ENCODE data around the gene FXR2. TPM values are rescaled to one million over a fixed set of nuclear protein-coding genes. Genes with fewer than 3 reads are reported as not detected.

Gene FXR2
- total RNA-seq, 1 experiment from 2014 or later, result 61.5 TPM

DNA sequence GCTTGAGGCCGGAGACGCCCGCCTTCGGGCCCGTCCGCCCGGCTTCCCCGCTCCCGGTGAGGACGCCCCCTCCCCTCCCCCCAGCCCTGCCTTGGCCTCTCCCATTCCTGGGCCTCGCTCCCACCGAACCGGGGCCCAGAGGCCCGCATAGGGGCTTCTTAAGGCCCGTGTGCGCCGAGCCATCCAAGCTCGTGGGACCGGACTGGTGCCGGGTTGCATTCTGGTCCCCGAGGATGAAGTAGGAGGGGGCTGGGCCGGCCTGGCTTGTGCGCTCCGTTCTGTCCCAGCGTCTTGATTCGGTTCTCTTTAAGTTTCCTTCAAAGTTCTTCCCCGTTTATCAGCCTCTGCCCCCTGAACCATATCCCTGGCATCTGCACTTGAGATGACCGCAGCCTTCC is 52.5 kb downstream of the FXR2 start:
- Histone ChIP-seq H2AFZ (peak overlapping the region; percentile 68; the same call in 1 of the 2 replicates), H3K4me3 (peak overlapping the region; percentile 92), H3K27ac (peak overlapping the region; percentile 60; the same call in 1 of the 2 replicates), H4K20me1 (ENCODE audit: insufficient read depth) (no peaks in the 10 kb centered on the region), H3K4me1 (replicated peaks; ENCODE audit: insufficient read depth) (peaks cover 9% of the 10 kb centered on the region), H3K9me3 (ENCODE audit: insufficient read depth, low read depth) (no peaks in the 10 kb centered on the region), H3K9me2 (ENCODE audit: insufficient read depth) (no peaks in the 10 kb centered on the region), H3K36me3 (ENCODE audit: low read depth) (no peaks in the 10 kb centered on the region), H3K79me2 (ENCODE audit: low read depth) (peaks cover 25% of the 10 kb centered on the region), H3K27me3 (ENCODE audit: insufficient read depth, low read depth) (no peaks in the 10 kb centered on the region), H3K4me2 (peak overlapping the region; percentile 97), H3F3A (ENCODE audit: insufficient read depth, low read depth) (no peaks in the 10 kb centered on the region)
- no peak for DNase-seq
- ChIA-PET POLR2A (ENCODE audit: unreplicated experiment) (no interaction called here), CTCF (no interaction called here)
- intact Hi-C loops (cut with micrococcal nuclease; ENCODE audit: unreplicated experiment), result no loop called here
- TF ChIP-seq CTCF (conservative IDR thresholded peaks at IDR 0.05) (no peak), EZH2 (IDR thresholded peaks at IDR 0.05; ENCODE audit: low read depth) (no peak)
- BruUV-seq (replicated peaks), result no TSS peak

DNA sequence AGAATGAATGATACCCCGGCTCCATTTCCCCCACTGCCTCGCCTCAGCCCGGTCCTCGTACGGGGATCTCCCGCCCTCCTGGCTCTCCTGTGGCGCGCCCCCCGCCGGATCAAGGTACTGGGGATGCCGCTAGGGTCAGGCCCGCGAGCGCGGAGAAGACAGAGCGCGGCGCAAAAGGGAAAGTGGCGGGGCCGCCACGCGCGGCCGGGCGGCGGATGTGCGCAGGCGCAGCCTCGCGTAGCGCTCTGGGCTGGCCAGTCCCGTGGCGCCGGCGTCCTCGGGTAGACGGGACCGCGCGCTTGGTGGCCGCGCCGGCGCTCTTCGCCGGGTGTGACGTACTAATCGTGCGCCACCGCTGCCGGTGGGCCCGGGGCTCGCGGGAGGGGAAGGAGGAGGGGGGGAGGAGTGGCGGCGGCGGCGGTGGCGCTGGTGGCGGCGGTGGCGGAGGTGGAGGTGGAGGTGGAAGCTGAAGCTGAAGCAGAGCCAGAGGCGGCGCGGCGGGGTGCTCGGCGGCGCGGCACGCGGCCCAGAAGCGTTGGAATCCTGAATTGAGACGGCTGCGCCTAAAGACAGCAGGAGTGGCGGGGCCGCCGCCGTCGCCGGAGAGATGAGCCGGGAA is 53.0 kb downstream of the FXR2 start, which contains the start of gene SENP3:
Gene SENP3 (plus strand): TSS at position 331 of the 619 bp plus-strand sequence. CDS start 1,158 bp downstream, outside the sequence.
- ChIA-PET CTCF (interaction anchor here (0.6 to 2.1 kb wide), 4 partner anchors 47 to 125 kb away, joined by 3 to 22 read pairs (median 5); no protein-coding TSS in a partner anchor), POLR2A (ENCODE audit: unreplicated experiment) (interaction anchor here (0.5 to 0.7 kb wide), 2 partner anchors 53 to 232 kb away, joined by 7 to 9 read pairs; partner anchors contain the start of gene NEURL4)
- Histone ChIP-seq H3K9me2 (ENCODE audit: insufficient read depth) (no peaks in the 10 kb centered on the region), H3K4me1 (replicated peaks; ENCODE audit: insufficient read depth) (peaks cover 9% of the 10 kb centered on the region), H3F3A (ENCODE audit: insufficient read depth, low read depth) (no peaks in the 10 kb centered on the region), H3K4me3 (peak within 1 kb of the TSS; percentile 92), H3K4me2 (peak within 1 kb of the TSS; percentile 97), H3K36me3 (ENCODE audit: low read depth) (no peaks in the 10 kb centered on the region), H3K27me3 (ENCODE audit: insufficient read depth, low read depth) (no peaks in the 10 kb centered on the region), H2AFZ (peak within 1 kb of the TSS; percentile 85), H3K27ac (peak within 1 kb of the TSS; percentile 60), H4K20me1 (ENCODE audit: insufficient read depth) (no peaks in the 10 kb centered on the region), H3K9me3 (ENCODE audit: insufficient read depth, low read depth) (no peaks in the 10 kb centered on the region), H3K79me2 (ENCODE audit: low read depth) (peaks cover 25% of the 10 kb centered on the region)
- no TSS peak for BruUV-seq (replicated peaks)
- intact Hi-C loops (cut with micrococcal nuclease; ENCODE audit: unreplicated experiment), result loop anchor here (1.0 kb wide), 5 partner anchors 28 to 281 kb away; no protein-coding TSS in a partner anchor
- DNase-seq, result peak; percentile 61 to 91
- no peak for TF ChIP-seq CTCF (conservative IDR thresholded peaks at IDR 0.05)
- TF ChIP-seq EZH2 (IDR thresholded peaks at IDR 0.05; ENCODE audit: low read depth), result no peak

DNA sequence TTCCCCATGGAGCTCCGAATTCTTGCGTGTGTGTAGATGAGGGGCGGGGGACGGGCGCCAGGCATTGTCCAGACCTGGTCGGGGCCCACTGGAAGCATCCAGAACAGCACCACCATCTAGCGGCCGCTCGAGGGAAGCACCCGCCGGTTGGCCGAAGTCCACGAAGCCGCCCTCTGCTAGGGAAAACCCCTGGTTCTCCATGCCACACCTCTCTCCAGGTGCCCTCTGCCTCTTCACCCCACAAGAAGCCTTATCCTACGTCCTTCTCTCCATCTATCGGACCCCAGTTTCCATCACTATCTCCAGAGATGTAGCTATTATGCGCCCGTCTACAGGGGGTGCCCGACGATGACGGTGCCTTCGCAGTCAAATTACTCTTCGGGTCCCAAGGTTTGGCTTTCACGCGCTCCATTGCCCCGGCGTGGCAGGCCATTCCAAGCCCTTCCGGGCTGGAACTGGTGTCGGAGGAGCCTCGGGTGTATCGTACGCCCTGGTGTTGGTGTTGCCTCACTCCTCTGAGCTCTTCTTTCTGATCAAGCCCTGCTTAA is 53.6 kb downstream of the FXR2 start:
- POLR2A ChIA-PET (ENCODE audit: unreplicated experiment), result interaction anchor here (0.5 to 0.7 kb wide), 5 partner anchors 54 to 232 kb away, joined by 3 to 9 read pairs (median 7); partner anchors contain the start of gene NEURL4
- Histone ChIP-seq H2AFZ (peak overlapping the region; percentile 85), H3K9me2 (ENCODE audit: insufficient read depth) (no peaks in the 10 kb centered on the region), H3F3A (ENCODE audit: insufficient read depth, low read depth) (no peaks in the 10 kb centered on the region), H4K20me1 (ENCODE audit: insufficient read depth) (no peaks in the 10 kb centered on the region), H3K27me3 (ENCODE audit: insufficient read depth, low read depth) (no peaks in the 10 kb centered on the region), H3K27ac (peak overlapping the region; percentile 60), H3K36me3 (ENCODE audit: low read depth) (no peaks in the 10 kb centered on the region), H3K4me2 (peak overlapping the region; percentile 97), H3K4me1 (replicated peaks; ENCODE audit: insufficient read depth) (peaks cover 9% of the 10 kb centered on the region), H3K79me2 (ENCODE audit: low read depth) (peaks cover 25% of the 10 kb centered on the region), H3K4me3 (peak overlapping the region; percentile 92), H3K9me3 (ENCODE audit: insufficient read depth, low read depth) (no peaks in the 10 kb centered on the region)
- intact Hi-C loops (cut with micrococcal nuclease; ENCODE audit: unreplicated experiment), result loop anchor here (1.0 kb wide), 5 partner anchors 28 to 281 kb away; no protein-coding TSS in a partner anchor
- BruUV-seq (replicated peaks), result TSS peak; percentile 61
- CTCF ChIA-PET, result interaction anchor here (0.6 to 2.1 kb wide), 17 partner anchors 26 to 598 kb away, joined by 3 to 22 read pairs (median 4); partner anchors contain the start of genes TMEM95 and TP53
- peak; percentile 62 to 93 for DNase-seq
- TF ChIP-seq CTCF (conservative IDR thresholded peaks at IDR 0.05) (peak; percentile 69), EZH2 (IDR thresholded peaks at IDR 0.05; ENCODE audit: low read depth) (no peak)

Data from PC-9 (cell line).